GM13977 (cell line): ENCODE measurements around the gene TBCC.
"Not testable (repeated sequence)": the region's sequence is repeated elsewhere in the genome, so short reads cannot be mapped to it uniquely, and the experiment has no call there.

ENCODE experiments used
- DNase-seq: peaks from one replicate; pipeline ENCODE4 v3.0.0; 2012; ENCODE audit warnings: low spot score
- in situ Hi-C: fragments of 300-500 bp; cut with MboI; formaldehyde crosslinking; loops from one replicate; pipeline ENCODE4 v1.12.0; 2022; ENCODE audit warnings: low sequenced_read_pairs, low pct_unique_long_range_greater_than_20kb, mixed read lengths, inconsistent platforms; ENCODE audit not compliant: unreplicated experiment
- TF ChIP-seq, protein P1 (sequence below): IDR thresholded peaks from 2 replicates; pipeline ENCODE4 v1.5.1; 2012; ENCODE audit warnings: mild to moderate bottlenecking, control low read depth; ENCODE audit not compliant: insufficient read depth; ENCODE audit errors: extremely low read depth, missing control alignments

Gene TBCC

DNA sequence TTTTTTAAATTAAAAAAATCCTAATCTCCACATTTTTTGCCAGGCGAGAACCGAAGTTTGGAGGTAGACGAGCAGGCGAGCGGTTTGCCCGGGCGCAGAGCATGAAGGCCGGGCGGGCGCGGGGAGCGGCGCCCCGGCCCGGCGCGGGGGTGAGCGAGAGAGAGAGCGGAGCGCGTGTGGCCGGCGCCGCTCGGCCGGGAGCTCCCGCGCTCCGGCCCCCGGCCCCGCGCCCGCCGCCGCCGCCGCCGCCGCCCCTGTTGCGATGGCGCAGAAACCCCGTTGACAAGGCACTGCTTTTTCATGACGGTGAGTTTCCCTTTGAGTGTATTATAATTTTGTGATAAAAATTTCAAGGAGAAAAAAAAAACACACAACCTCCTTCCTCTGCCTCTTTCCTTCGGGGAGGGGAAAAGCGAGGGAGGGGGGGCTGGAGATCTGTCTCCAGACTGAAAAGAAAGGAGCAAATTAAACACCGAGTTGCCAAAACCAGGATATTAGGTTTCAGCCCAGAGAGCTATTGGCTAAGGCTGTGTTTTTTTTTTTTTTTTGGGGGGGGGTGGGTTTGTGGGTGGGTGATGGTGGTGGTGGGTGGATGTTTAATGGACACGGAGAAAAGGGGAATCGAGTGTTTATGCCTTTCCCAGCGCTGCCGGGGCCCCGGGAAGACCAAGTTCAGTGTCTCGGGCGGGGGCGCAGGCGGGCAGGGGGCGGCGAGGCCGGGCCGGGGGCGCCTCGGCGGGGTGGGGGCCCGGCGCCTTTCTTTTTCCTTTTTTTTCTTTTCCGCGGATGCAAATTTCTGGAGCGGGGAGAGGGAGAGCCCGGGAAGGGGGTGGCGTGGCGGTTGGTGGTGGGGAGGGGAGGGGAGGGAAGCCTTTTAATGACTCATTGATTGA is 36.1 kb upstream of the TBCC start, which contains the start of gene BICRAL:
Gene BICRAL, plus strand, starts transcription at position 257 of the 893 bp plus-strand sequence. CDS start 39,971 bp downstream, outside the sequence.
- TF ChIP-seq, protein P1, sequence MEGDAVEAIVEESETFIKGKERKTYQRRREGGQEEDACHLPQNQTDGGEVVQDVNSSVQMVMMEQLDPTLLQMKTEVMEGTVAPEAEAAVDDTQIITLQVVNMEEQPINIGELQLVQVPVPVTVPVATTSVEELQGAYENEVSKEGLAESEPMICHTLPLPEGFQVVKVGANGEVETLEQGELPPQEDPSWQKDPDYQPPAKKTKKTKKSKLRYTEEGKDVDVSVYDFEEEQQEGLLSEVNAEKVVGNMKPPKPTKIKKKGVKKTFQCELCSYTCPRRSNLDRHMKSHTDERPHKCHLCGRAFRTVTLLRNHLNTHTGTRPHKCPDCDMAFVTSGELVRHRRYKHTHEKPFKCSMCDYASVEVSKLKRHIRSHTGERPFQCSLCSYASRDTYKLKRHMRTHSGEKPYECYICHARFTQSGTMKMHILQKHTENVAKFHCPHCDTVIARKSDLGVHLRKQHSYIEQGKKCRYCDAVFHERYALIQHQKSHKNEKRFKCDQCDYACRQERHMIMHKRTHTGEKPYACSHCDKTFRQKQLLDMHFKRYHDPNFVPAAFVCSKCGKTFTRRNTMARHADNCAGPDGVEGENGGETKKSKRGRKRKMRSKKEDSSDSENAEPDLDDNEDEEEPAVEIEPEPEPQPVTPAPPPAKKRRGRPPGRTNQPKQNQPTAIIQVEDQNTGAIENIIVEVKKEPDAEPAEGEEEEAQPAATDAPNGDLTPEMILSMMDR, result no peak
- in situ Hi-C loops, result no loop called here
- peak; percentile 70 for DNase-seq

DNA sequence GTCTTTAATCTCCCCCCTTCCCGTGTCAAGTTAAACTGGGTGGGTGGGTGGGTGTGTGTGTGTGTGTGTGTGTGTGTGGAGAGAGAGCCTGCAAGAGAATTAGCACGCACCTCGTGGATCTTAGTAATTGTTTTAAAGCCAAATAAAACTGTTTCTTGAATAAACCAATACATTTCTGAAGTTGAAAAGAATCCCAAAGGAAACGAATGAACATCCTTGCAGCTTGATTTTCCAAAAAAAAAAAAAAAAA is 35.6 kb upstream of the TBCC start:
- DNase-seq, result peak; percentile 41
- in situ Hi-C loops, result no loop called here
- TF ChIP-seq, protein P1, result no peak

DNA sequence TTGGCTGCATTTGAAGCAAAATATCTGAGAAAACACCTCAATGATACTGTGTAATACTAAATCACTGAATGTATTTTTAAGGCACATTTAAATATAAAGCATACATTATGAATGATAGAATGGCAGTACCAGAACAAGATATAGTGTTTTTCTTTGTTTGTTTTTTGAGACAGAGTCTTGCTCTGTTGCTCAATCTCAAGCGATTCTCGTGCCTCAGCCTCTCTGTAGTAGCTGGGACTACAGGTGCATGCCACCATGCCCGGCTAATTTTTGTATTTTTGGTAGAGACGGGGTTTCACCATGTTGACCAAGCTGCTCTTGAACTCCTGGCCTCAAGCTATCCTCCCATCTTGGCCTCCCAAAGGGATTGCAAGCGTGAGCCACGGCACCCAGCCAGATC is 33.6 kb upstream of the TBCC start:
- TF ChIP-seq, protein P1, result no peak
- in situ Hi-C loops, result no loop called here

DNA sequence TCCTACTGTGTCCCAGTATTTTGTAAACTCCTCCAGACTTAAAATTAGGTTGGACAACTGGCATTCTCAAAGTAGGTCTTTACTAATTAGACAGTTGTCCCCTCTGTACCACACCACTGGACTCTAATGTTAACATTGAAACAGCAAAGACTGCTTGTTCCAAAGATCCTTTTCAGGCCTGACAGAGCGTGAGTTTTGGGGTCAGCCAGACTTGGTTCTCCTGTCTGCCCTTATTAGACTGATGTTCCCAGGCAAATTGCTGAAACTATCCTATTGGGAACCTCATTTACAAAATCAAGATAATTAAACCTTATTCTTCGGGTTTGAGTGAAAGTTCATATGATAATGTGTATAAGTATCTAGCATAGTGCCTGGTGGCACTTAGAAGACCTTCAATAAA is 32.2 kb upstream of the TBCC start:
- TF ChIP-seq, protein P1, result no peak
- DNase-seq, result no peak
- in situ Hi-C loops, result no loop called here

More for the DNA sequence above, 33.6 kb upstream of the TBCC start:
- DNase-seq, result no peak

DNA sequence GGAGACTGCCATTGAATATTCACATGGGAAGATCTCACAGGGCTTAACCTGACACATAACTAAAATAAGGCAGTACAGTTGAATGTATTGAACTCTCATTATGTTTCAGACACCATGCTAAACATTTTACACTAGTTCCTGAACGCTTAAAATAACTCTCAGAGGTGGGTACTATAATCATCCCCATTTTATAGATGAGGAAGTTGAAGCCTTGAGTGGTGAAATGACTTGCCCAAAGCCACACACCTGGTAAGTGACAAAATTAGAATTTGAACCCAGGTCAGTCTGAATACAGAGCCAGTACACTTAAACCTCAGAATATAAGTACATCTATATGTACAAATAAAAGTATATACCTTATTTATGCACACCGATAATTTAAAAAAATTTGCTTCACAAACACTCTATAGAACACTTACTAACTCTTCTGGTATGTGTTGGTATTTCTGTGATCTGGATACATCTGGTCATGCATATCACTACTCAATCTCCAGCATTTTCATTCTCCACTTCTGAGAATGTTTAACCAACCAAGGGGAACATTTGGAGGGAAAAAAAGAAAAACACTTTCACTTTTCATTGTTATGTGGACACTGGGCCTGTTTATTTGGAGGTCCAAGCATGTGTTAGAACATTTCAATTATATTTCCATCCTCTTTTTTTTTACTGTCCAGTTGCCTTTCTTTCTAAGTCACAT is 31.4 kb upstream of the TBCC start:
- TF ChIP-seq, protein P1, result no peak
- DNase-seq, result peak; percentile 45
- in situ Hi-C loops, result no loop called here

DNA sequence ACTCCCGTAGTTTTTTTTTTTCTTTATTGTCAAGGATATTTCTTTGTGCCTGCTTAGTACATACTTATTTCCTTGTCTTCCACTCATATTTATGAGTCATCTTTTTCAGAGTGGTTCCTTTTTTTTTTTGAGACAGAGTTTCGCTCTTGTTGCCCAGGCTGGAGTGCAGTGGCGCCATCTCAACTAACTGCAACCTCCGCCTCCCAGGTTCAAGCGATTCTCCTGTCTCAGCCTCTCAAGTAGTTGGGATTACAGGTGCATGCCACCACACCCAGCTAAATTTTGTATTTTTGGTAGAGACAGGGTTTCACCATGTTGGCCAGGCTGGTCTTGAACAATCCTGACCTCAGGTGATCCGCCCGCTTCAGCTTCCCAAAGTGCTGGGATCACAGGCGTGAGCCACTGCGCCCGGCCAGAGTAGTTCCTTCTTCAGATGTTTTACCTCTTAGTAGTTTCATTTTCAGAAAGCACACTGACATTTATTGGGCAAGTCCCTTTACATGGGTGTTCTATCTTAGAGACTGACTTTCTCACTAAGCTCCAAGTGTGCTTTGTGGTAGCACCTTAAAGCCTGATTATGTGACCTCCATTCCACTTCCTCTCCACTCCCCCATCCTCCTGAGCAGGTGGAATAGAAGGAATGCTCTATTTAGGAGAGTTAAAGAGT is 29.1 kb upstream of the TBCC start:
- in situ Hi-C loops, result not testable (repeated sequence)
- DNase-seq, result peak; percentile 71
